Measurements from ENCODE around the gene EPHB4.

GRCh38 chr7:100867776-100868485 lies 40.6 kb upstream of the EPHB4 start:
- TF ChIP-seq ZNF544 (tag by site-specific recombination; IDR thresholded peaks at IDR 0.05): no peak
- TF ChIP-seq, protein P1, sequence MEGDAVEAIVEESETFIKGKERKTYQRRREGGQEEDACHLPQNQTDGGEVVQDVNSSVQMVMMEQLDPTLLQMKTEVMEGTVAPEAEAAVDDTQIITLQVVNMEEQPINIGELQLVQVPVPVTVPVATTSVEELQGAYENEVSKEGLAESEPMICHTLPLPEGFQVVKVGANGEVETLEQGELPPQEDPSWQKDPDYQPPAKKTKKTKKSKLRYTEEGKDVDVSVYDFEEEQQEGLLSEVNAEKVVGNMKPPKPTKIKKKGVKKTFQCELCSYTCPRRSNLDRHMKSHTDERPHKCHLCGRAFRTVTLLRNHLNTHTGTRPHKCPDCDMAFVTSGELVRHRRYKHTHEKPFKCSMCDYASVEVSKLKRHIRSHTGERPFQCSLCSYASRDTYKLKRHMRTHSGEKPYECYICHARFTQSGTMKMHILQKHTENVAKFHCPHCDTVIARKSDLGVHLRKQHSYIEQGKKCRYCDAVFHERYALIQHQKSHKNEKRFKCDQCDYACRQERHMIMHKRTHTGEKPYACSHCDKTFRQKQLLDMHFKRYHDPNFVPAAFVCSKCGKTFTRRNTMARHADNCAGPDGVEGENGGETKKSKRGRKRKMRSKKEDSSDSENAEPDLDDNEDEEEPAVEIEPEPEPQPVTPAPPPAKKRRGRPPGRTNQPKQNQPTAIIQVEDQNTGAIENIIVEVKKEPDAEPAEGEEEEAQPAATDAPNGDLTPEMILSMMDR (tag by site-specific recombination; IDR thresholded peaks at IDR 0.05): no peak
- TF ChIP-seq ZBTB17 (tag by site-specific recombination; IDR thresholded peaks at IDR 0.05): no peak
- TF ChIP-seq MYNN (tag by site-specific recombination; IDR thresholded peaks at IDR 0.05; ENCODE audit: borderline replicate concordance): no peak
- no peak for TF ChIP-seq ZBTB48 (tag by site-specific recombination; IDR thresholded peaks at IDR 0.05)
- TF ChIP-seq SALL2 (tag by site-specific recombination; IDR thresholded peaks at IDR 0.05; ENCODE audit: borderline replicate concordance): no peak
- TF ChIP-seq ZNF549 (tag by site-specific recombination; IDR thresholded peaks at IDR 0.05): no peak
